Duodenal mucosa (tissue), 2 donors: ENCODE measurements around the gene ANKRD24.
A peak's percentile ranks its signal among the peaks of the same experiment; 100 is the strongest.
"Not testable (repeated sequence)": the region's sequence is repeated elsewhere in the genome, so short reads cannot be mapped to it uniquely, and the experiment has no call there.

Experiments used
- H3K27ac ChIP-seq: one replicate; pipeline ENCODE4 v1.7.0; 2013; ENCODE audit warnings: low read depth, low read length
- H3K27me3 ChIP-seq, 2 donors: one replicate each; pipeline ENCODE4 v1.7.0; 2013; ENCODE audit warnings: low read length in 2 of 2, control low read depth in 1 of 2; ENCODE audit not compliant: insufficient read depth in 2 of 2, control insufficient read depth in 1 of 2
- H3K36me3 ChIP-seq, 2 donors: one replicate each; pipeline ENCODE4 v1.7.0; 2013; ENCODE audit warnings: low read length in 2 of 2, control low read depth in 1 of 2; ENCODE audit not compliant: insufficient read depth in 2 of 2, control insufficient read depth in 1 of 2
- H3K4me1 ChIP-seq, 2 donors: one replicate each; pipeline ENCODE4 v1.7.0; 2013; ENCODE audit warnings: low read length in 2 of 2, control low read depth in 1 of 2; ENCODE audit not compliant: insufficient read depth in 2 of 2, control insufficient read depth in 1 of 2
- H3K4me3 ChIP-seq, 2 donors: one replicate each; pipeline ENCODE4 v1.7.0; 2013; ENCODE audit warnings: low read length in 2 of 2, low read depth in 1 of 2
- H3K9ac ChIP-seq, 2 donors: one replicate each; pipeline ENCODE4 v1.7.0; 2013; ENCODE audit warnings: low read length in 2 of 2, low read depth in 1 of 2
- H3K9me3 ChIP-seq, 2 donors: one replicate each; pipeline ENCODE4 v1.7.0; 2013; ENCODE audit warnings: low read length in 2 of 2, control low read depth in 1 of 2; ENCODE audit not compliant: control insufficient read depth in 1 of 2

ANKRD24 gene

DNA sequence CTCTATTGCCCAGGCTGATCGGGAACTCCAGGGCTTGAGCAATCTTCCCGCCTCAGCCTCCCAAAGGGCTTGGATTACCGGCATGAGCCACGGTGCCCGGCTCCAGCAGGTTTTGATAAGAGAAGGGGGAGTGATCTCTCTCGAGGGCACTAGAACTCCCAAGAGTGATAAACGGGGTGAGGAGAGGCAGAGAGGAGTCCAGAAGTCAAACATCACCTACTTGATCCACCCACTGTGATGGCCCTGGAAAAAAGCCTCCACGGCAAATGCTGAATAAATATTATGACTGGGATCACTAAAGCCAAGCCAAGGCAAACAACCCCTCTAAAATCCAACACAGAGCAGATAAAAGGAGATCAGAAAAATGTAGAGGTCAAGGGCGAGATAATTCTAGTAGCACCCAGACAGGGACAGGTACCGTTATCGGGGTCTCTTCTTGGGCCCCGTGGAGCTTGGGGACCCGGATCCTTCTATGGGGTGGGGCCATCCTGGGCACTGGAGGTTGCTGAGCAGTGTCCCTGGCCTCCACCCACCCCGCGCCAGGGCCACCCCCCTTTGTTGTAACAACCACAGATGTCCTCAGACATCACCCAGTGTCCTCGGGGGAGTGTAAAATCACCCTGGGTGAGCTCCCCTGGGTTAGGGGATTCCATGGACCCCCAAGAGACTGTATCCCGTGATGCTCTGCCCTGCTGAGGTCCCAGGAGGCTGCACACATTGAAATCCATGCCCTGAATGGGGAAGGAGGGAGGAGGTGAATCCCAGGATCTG, 32.8 kb upstream of the ANKRD24 start:
- peak overlapping the region; percentile 46 for H3K27ac ChIP-seq
- H3K9me3 ChIP-seq = no peaks in the 10 kb centered on the region
- peak overlapping the region; percentile 32 to 42 for H3K9ac ChIP-seq
- no peaks in the 10 kb centered on the region for H3K27me3 ChIP-seq
- H3K4me3 ChIP-seq = no peak overlapping the region
- H3K36me3 ChIP-seq = no peaks in the 10 kb centered on the region
- peaks cover 11 to 19% of the 10 kb centered on the region in 2 donors for H3K4me1 ChIP-seq

DNA sequence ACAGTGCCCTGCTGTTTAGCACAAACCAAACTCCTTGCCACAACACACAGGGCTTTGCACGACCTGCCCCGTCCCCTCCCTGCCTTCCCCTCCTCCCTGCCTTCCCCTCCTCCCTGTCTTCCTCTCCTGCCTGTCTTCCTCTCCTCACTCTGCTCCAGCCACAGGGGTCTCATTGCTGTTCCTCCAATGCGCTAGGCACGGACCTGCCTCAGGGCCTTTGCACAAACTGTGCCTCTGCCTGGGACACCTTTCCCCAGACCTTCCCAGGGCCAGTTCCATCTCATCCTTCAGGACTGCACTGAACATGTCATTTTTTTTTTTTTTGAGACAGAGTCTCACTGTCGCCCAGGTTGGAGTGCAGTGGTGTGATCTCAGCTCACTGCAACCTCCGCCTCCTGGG, 30.9 kb upstream of the ANKRD24 start:
- H3K27ac ChIP-seq = no peak overlapping the region
- H3K4me1 ChIP-seq = peaks cover 6 to 19% of the 10 kb centered on the region in 2 donors
- no peaks in the 10 kb centered on the region for H3K27me3 ChIP-seq
- H3K36me3 ChIP-seq = no peaks in the 10 kb centered on the region
- no peaks in the 10 kb centered on the region for H3K9me3 ChIP-seq
- no peak overlapping the region for H3K4me3 ChIP-seq
- H3K9ac ChIP-seq = no peak overlapping the region

DNA sequence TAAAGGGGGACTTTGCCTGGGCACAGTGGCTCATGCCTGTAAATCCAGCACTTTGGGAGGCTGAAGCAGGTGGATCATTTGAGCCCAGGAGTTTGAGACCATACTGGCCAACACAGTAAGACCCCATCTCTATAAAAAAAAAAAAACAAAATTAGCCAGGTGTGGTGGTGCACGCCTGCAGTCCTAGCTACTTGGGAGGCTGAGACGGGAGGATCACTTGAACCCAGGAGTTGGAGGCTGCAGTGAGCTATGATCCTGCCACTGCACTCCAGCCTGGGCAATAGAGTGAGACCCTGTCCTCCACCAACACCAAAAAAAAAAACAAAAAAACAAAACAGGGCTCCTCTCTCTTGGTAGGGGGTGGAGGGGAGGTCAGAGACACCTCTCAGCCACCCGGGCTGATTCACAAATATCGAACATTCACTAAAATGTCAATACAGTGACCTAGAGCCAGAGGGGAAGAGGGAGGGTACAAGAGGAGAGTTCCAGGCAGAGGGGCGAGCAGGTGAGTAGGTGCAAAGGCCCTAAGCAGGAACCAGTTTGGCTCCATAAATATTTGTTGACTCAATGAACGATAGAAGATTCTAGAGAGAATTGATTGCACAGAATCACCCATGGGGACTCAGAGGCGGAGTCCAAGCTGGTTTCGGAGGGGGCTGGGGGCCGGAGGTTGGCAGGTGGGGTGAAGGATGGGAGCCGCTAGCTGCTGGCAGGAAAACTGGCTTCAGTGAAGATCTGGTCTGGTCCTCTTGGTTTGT, 30.1 kb upstream of the ANKRD24 start:
- Histone ChIP-seq H3K27ac (no peak overlapping the region), H3K4me1 (peaks cover 6 to 26% of the 10 kb centered on the region in 2 donors), H3K9me3 (no peaks in the 10 kb centered on the region), H3K36me3 (peaks cover 0 to 3% of the 10 kb centered on the region in 2 donors), H3K27me3 (no peaks in the 10 kb centered on the region), H3K4me3 (peak overlapping the region in 1 of 2 donors; percentile 30), H3K9ac (no peak overlapping the region)

- Histone ChIP-seq H3K27ac (no peak overlapping the region), H3K4me3 (peak overlapping the region; percentile 63 to 76)
Observed at GRCh38 chr19:4154571-4155312, 27.7 kb upstream of the ANKRD24 start.

DNA sequence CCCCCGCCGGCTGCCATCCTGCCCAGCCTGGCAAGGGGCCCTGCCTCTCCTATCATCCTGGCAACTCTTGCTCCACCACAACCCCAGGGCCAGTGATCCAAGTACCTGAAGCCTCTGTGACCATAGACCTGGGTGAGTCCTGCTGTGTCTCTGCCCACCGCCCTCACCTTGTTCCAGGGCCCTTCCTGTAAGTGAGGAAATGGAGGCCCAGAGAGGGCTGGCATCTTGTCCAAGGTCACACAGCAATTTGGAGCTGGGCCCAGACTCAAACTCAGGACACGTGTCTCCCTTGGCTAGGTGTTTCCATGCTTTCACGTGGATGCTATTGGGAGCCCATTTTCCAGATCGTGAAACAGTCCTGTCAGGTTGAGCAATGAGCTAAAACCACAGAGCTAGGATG, 25.3 kb upstream of the ANKRD24 start:
- peak overlapping the region; percentile 25 to 45 for H3K4me3 ChIP-seq
- H3K27me3 ChIP-seq = no peaks in the 10 kb centered on the region
- no peak overlapping the region for H3K27ac ChIP-seq
- peaks cover 0 to 19% of the 10 kb centered on the region in 2 donors for H3K36me3 ChIP-seq
- no peak overlapping the region for H3K9ac ChIP-seq
- H3K9me3 ChIP-seq = no peaks in the 10 kb centered on the region
- peaks cover 6 to 18% of the 10 kb centered on the region in 2 donors for H3K4me1 ChIP-seq

More at GRCh38 chr19:4154571-4155312, 27.7 kb upstream of the ANKRD24 start:
- Histone ChIP-seq H3K9ac (peak overlapping the region; percentile 49 to 61), H3K4me1 (peaks cover 6 to 24% of the 10 kb centered on the region in 2 donors), H3K27me3 (no peaks in the 10 kb centered on the region), H3K9me3 (no peaks in the 10 kb centered on the region), H3K36me3 (peaks cover 0 to 10% of the 10 kb centered on the region in 2 donors)

GRCh38 chr19:4157971-4158370, 24.5 kb upstream of the ANKRD24 start:
- H3K9me3 ChIP-seq, H3K4me3 ChIP-seq, H3K27me3 ChIP-seq, H3K27ac ChIP-seq, H3K9ac ChIP-seq: not testable (repeated sequence)
- H3K4me1 ChIP-seq = peaks cover under 1 to 15% of the 10 kb centered on the region in 2 donors
- peaks cover 0 to 19% of the 10 kb centered on the region in 2 donors for H3K36me3 ChIP-seq

GRCh38 chr19:4161415-4162077, 20.9 kb upstream of the ANKRD24 start:
- H3K36me3 ChIP-seq = peaks cover 0 to 32% of the 10 kb centered on the region in 2 donors
- H3K9ac ChIP-seq = no peak overlapping the region
- no peaks in the 10 kb centered on the region for H3K9me3 ChIP-seq
- no peak overlapping the region for H3K27ac ChIP-seq
- H3K4me3 ChIP-seq = no peak overlapping the region
- H3K27me3 ChIP-seq = no peaks in the 10 kb centered on the region
- H3K4me1 ChIP-seq = peaks cover 0 to 7% of the 10 kb centered on the region in 2 donors

DNA sequence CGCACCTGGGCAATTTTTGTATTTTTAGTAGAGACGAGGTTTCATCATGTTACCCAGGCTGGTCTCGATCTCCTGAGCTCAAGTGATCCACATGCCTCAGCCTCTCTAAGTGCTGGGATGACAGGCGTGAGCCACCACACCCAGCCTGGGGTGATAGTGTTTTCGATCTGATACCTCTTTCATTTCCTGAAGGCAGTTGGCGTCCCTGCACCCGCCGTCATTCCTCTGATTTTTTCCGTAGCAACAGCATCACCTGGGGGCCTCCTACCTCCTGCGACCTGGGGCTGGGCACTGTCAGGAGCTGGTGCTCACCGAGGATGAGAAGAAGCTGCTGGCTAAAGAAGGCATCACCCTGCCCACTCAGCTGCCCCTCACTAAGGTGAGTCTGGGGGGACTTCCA, 18.2 kb upstream of the ANKRD24 start:
- H3K9me3 ChIP-seq = no peaks in the 10 kb centered on the region
- H3K27me3 ChIP-seq = no peaks in the 10 kb centered on the region
- peaks cover 3 to 25% of the 10 kb centered on the region in 2 donors for H3K36me3 ChIP-seq
- peaks cover 0 to 2% of the 10 kb centered on the region in 2 donors for H3K4me1 ChIP-seq
- no peak overlapping the region for H3K9ac ChIP-seq
- no peak overlapping the region for H3K4me3 ChIP-seq
- H3K27ac ChIP-seq = no peak overlapping the region

- H3K4me3 ChIP-seq = no peak overlapping the region
- peaks cover 0 to 2% of the 10 kb centered on the region in 2 donors for H3K4me1 ChIP-seq
- H3K27me3 ChIP-seq = no peaks in the 10 kb centered on the region
- H3K27ac ChIP-seq = no peak overlapping the region
- H3K36me3 ChIP-seq = peaks cover 8 to 17% of the 10 kb centered on the region in 2 donors
- no peaks in the 10 kb centered on the region for H3K9me3 ChIP-seq
- no peak overlapping the region for H3K9ac ChIP-seq
Observed at GRCh38 chr19:4171676-4172075, 10.8 kb upstream of the ANKRD24 start.
